ENCODE results near the gene PFN3.

Gene PFN3

DNA sequence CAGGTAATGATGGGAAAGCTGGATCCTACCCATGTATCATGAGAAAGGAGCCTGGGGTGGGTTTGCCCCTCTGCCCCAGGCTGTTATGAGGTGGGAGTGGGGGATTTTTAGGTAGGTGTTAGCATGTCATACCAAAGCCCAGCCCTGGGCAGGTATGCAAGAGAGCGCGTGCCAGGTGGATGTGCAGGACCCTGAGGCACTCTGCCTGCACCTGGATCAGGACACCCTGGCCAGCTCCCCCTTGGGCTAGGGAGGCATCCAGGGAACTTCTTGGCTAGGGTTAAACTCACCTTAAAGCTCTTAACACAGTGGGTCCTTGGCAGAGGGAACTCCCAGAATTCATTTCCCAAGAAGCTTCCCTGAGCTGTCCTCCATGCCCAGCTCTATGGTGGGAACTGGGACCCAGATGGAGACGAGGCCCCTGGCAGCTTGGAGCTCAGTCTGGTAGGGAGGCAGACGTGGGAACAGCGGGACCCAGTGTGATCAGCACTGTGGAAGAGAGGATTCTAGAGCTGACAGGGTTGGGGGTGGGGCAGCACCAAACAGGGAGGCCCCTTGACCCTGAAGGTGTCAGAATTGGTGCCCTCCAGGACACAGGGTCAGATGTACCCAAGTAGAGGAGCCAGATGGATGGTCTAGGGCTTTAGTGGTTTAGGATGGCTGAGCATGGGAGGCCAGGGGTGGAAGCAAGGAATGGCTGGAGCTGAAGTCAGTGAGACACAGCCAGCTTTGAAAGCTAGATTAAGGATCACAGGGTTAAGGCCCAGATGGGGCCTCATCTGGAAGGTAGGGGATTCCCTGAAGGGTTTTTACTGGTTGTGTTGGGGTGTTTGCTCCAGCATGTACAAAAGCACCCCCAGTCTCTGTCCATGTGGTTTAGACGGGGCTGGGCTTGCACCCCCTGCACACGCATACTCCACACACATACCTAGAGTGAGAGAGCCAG lies 43.9 kb upstream of the PFN3 start:
- TF ChIP-seq REST (IDR thresholded peaks at IDR 0.05; ENCODE audit: low read depth) (no peak), EP300 (IDR thresholded peaks at IDR 0.05; ENCODE audit: borderline replicate concordance) (no peak), ZBTB7A (IDR thresholded peaks at IDR 0.05; ENCODE audit: low read depth) (no peak), YY1 (IDR thresholded peaks at IDR 0.05; ENCODE audit: low read depth) (no peak), MAX (IDR thresholded peaks at IDR 0.05) (no peak), TEAD4 (IDR thresholded peaks at IDR 0.05) (no peak), TAF1 (IDR thresholded peaks at IDR 0.05; ENCODE audit: low read depth) (no peak), RAD21 (IDR thresholded peaks at IDR 0.05; ENCODE audit: low read depth) (no peak), CEBPB (IDR thresholded peaks at IDR 0.05) (no peak), NFIC (IDR thresholded peaks at IDR 0.05) (no peak), TCF12 (IDR thresholded peaks at IDR 0.05; ENCODE audit: low read depth) (no peak), CREB1 (IDR thresholded peaks at IDR 0.05; ENCODE audit: low read depth) (no peak), FOXM1 (IDR thresholded peaks at IDR 0.05; ENCODE audit: borderline replicate concordance, low read depth) (no peak), EGR1 (IDR thresholded peaks at IDR 0.05) (no peak)
- TF ChIP-seq, protein P1, sequence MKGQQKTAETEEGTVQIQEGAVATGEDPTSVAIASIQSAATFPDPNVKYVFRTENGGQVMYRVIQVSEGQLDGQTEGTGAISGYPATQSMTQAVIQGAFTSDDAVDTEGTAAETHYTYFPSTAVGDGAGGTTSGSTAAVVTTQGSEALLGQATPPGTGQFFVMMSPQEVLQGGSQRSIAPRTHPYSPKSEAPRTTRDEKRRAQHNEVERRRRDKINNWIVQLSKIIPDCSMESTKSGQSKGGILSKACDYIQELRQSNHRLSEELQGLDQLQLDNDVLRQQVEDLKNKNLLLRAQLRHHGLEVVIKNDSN (IDR thresholded peaks at IDR 0.05): no peak

GRCh38 chr5:177443144-177443983 lies 42.9 kb upstream of the PFN3 start:
- TF ChIP-seq RAD21 (IDR thresholded peaks at IDR 0.05; ENCODE audit: low read depth): no peak
- no peak for TF ChIP-seq REST (IDR thresholded peaks at IDR 0.05; ENCODE audit: low read depth)
- TF ChIP-seq EGR1 (IDR thresholded peaks at IDR 0.05): no peak
- no peak for TF ChIP-seq NFIC (IDR thresholded peaks at IDR 0.05)
- TF ChIP-seq FOXM1 (IDR thresholded peaks at IDR 0.05; ENCODE audit: borderline replicate concordance, low read depth): no peak
- TF ChIP-seq MAX (IDR thresholded peaks at IDR 0.05): no peak
- TF ChIP-seq YY1 (IDR thresholded peaks at IDR 0.05; ENCODE audit: low read depth): no peak
- TF ChIP-seq CREB1 (IDR thresholded peaks at IDR 0.05; ENCODE audit: low read depth): no peak
- TF ChIP-seq TCF12 (IDR thresholded peaks at IDR 0.05; ENCODE audit: low read depth): no peak
- TF ChIP-seq TEAD4 (IDR thresholded peaks at IDR 0.05): no peak

DNA sequence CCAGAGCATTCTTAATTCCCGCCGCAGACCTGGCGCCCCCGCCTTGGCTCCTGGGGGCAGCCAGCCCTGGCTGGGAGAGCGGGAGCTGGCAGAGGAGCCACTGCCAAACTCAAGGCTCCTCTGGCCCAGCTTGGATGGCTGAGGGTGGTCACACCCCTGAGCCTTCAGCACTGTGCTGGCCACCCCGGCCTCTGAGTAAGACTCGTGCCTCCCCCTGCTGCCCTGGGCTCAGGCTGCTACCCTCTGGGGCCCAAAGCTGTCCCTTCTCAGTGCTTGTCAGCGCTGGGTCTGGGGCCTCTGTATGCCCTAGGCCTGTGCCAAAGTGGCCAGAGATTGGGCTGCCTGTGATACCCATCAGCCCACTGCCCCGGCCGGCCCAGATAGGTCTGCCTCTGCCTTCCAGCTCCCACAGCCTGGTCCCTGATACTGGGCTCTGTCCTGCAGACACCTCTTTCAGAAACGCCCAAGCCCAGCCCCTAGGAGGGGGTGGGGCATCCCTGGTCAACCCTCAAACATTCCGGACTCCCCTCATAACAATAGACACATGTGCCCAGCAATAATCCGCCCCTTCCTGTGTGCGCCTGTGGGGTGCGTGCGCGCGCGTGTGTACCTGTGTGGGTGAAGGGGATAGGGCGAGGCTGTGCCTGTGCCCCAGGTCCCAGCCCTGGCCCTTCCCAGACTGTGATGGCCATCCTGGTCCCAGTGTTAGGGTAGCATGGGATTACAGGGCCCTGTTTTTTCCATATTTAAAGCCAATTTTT lies 41.8 kb upstream of the PFN3 start:
- TF ChIP-seq EGR1 (IDR thresholded peaks at IDR 0.05) (no peak), TAF1 (IDR thresholded peaks at IDR 0.05; ENCODE audit: low read depth) (no peak), CEBPB (IDR thresholded peaks at IDR 0.05) (no peak), YY1 (IDR thresholded peaks at IDR 0.05; ENCODE audit: low read depth) (no peak), ZBTB7A (IDR thresholded peaks at IDR 0.05; ENCODE audit: low read depth) (no peak), TEAD4 (IDR thresholded peaks at IDR 0.05) (no peak), TCF12 (IDR thresholded peaks at IDR 0.05; ENCODE audit: low read depth) (no peak), EP300 (IDR thresholded peaks at IDR 0.05; ENCODE audit: borderline replicate concordance) (no peak), CREB1 (IDR thresholded peaks at IDR 0.05; ENCODE audit: low read depth) (no peak), FOXM1 (IDR thresholded peaks at IDR 0.05; ENCODE audit: borderline replicate concordance, low read depth) (no peak), REST (IDR thresholded peaks at IDR 0.05; ENCODE audit: low read depth) (no peak), RAD21 (IDR thresholded peaks at IDR 0.05; ENCODE audit: low read depth) (no peak), MAX (IDR thresholded peaks at IDR 0.05) (no peak), NFIC (IDR thresholded peaks at IDR 0.05) (no peak)
- TF ChIP-seq, protein P1 (IDR thresholded peaks at IDR 0.05): no peak
